Measurements from ENCODE around the gene VWF.

VWF gene

DNA sequence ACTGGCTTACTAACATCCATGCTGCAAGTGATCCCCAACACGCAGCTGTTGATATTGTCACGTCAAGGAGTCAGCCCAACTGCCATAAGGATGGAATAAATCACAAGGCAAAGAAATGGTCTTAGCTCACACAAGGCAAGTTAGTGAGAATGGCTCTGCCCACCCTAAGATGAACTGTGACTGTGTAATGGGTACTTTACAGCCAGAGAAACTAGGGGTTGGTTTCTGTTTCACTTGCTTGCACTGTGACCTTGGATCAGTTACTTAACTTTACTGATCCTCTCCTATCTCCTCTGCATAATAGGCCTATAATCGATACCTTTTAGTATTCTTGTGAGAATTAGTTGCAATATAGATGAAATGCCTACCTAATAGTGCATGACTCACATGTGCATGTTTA is 127.2 kb downstream of the VWF start:
- DNase-seq (ENCODE audit: low spot score): no peak
- TF ChIP-seq, protein P1, sequence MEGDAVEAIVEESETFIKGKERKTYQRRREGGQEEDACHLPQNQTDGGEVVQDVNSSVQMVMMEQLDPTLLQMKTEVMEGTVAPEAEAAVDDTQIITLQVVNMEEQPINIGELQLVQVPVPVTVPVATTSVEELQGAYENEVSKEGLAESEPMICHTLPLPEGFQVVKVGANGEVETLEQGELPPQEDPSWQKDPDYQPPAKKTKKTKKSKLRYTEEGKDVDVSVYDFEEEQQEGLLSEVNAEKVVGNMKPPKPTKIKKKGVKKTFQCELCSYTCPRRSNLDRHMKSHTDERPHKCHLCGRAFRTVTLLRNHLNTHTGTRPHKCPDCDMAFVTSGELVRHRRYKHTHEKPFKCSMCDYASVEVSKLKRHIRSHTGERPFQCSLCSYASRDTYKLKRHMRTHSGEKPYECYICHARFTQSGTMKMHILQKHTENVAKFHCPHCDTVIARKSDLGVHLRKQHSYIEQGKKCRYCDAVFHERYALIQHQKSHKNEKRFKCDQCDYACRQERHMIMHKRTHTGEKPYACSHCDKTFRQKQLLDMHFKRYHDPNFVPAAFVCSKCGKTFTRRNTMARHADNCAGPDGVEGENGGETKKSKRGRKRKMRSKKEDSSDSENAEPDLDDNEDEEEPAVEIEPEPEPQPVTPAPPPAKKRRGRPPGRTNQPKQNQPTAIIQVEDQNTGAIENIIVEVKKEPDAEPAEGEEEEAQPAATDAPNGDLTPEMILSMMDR (IDR thresholded peaks at IDR 0.05; ENCODE audit: borderline replicate concordance, control extremely low read depth, extremely low read depth, insufficient read depth, missing control alignments): no peak
- in situ Hi-C loops (cut with MboI; ENCODE audit: low sequenced_read_pairs, unreplicated experiment): no loop called here

DNA sequence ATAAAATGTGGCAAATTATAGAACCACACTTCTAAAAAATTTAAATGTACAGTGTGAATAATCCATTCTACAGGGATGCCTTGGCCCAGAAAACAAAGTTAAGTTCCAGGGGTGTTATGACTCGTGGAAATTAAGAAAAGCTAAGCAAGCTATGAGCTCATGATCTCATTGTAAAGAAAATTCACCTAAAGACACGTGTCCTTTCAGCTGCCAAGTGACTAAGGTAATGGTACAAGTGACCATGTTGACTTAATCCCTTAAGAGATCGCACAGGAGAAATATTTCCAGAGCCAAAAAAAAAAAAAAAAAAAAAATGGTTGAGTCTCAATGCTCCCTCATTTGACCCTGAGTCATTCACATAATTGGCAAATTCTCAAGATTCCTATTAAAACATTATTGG is 128.0 kb downstream of the VWF start:
- in situ Hi-C loops (cut with MboI; ENCODE audit: low sequenced_read_pairs, unreplicated experiment): no loop called here
- TF ChIP-seq, protein P1 (IDR thresholded peaks at IDR 0.05; ENCODE audit: borderline replicate concordance, control extremely low read depth, extremely low read depth, insufficient read depth, missing control alignments): no peak

DNA sequence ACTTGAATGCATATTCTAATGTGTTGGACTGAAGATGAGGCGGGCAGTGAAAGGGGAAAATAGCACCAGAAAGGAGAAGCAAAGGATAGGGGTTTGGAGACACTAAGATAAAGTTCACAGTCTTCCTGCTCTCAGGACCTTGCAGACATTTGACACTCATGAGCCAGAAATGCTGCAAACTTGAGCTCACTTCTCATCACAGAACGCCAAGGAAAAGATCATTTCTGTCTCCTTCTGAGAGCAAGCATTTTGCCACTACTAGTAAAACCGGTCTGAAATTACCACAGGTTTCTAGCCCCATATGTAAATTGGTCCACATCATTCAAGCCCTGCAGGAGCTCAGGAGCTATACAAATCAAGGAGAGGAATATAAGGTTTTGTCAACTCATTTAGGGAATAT is 134.8 kb downstream of the VWF start:
- DNase-seq (ENCODE audit: low spot score): no peak
- in situ Hi-C loops (cut with MboI; ENCODE audit: low sequenced_read_pairs, unreplicated experiment): no loop called here
- TF ChIP-seq, protein P1 (IDR thresholded peaks at IDR 0.05; ENCODE audit: borderline replicate concordance, control extremely low read depth, extremely low read depth, insufficient read depth, missing control alignments): no peak

More for the DNA sequence above, 128.0 kb downstream of the VWF start:
- no peak for DNase-seq (ENCODE audit: low spot score)

DNA sequence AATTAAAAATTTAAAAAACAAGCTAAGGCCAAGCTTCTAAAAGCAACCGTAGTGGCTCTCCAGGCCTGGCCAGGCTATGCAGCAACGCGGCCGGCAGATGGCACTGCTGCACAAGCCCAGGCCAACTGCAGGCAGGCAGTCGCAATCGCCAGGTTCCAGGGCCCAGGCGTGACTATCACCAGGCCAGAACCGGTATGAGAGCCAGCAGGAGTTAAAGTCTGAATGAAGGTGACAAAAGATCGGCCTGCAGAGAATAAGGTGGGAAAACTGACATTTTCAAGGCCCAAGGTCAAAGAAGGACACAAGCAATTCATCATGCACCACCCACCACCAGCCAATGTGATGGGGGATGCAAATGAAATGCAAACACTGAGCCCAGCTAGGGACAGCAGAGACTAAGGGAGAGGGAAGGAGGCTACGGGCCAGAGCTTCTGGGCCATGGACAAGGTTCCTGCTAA is 135.8 kb downstream of the VWF start:
- in situ Hi-C loops (cut with MboI; ENCODE audit: low sequenced_read_pairs, unreplicated experiment): no loop called here
- TF ChIP-seq, protein P1 (IDR thresholded peaks at IDR 0.05; ENCODE audit: borderline replicate concordance, control extremely low read depth, extremely low read depth, insufficient read depth, missing control alignments): peak; percentile 98

DNA sequence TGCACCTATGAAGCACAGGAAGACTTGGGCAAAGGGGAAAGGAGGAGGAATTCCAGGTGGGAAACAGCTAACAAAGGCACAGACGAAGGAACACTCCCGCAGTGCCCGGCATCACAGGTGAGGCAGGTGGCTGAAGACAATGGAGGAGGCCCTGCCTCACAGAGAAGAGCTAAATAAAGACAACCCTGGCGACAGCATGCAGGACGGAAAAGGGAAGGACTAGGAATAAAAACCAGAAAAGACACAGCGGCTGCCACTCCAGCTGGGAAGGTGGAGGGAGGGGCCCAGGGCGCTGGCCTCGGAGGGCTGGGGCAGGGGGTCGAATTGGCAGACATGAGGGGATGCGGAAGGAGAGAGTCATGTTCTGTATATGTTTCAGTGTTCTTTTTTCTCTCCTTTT is 136.4 kb downstream of the VWF start:
- no peak for DNase-seq (ENCODE audit: low spot score)
- in situ Hi-C loops (cut with MboI; ENCODE audit: low sequenced_read_pairs, unreplicated experiment): no loop called here
- TF ChIP-seq, protein P1 (IDR thresholded peaks at IDR 0.05; ENCODE audit: borderline replicate concordance, control extremely low read depth, extremely low read depth, insufficient read depth, missing control alignments): no peak

More for the DNA sequence above, 135.8 kb downstream of the VWF start:
- DNase-seq (ENCODE audit: low spot score): peak; percentile 86

DNA sequence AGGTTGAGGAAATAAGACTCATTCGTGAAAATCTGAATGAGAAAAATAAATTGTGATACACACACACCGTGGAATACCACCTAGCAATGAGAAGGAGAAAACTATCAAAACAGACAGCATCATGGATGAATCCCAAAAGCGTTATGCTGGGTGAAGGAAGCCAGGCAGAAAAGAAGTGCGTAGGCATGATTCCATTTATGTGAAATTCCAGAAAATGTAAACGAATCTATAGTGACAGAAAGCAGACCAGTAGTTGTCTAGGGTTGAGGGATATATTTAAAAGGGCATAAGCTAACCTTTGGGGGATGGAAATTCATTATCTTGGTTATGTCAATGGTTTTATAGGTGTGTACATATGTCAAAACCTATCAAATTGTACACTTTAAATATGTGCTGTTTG is 136.9 kb downstream of the VWF start:
- in situ Hi-C loops (cut with MboI; ENCODE audit: low sequenced_read_pairs, unreplicated experiment): no loop called here
- no peak for DNase-seq (ENCODE audit: low spot score)
- TF ChIP-seq, protein P1 (IDR thresholded peaks at IDR 0.05; ENCODE audit: borderline replicate concordance, control extremely low read depth, extremely low read depth, insufficient read depth, missing control alignments): no peak

DNA sequence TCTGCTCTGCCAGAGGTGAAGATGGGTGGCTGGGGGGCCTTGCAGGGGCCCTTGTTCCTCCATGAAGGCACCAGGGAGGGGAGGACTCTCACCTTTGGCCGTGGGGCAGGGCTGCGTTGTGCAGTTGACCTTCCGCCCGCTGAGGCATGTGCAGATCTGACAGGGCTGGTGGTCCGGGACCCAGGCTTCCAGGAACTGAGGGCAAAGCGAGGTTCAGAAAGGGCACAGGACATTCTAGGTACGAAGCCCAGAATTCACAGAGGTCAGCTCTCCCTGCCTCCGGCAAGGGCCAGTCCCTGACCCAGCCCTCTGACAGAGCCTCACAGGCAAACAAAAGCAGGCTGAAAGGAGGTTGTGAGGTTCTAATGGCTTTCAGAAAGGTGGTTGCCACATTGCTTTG is 139.0 kb downstream of the VWF start:
- TF ChIP-seq, protein P1 (IDR thresholded peaks at IDR 0.05; ENCODE audit: borderline replicate concordance, control extremely low read depth, extremely low read depth, insufficient read depth, missing control alignments): no peak
- DNase-seq (ENCODE audit: low spot score): no peak
- in situ Hi-C loops (cut with MboI; ENCODE audit: low sequenced_read_pairs, unreplicated experiment): no loop called here
